T1000 (cell line): Measurements from ENCODE around the gene HTR6.

Experiments
- DNase-seq: peaks from one replicate; lab custom pipeline; 2025; ENCODE audit warnings: mixed read lengths; lab: John Stamatoyannopoulos, UW

The HTR6 gene

DNA sequence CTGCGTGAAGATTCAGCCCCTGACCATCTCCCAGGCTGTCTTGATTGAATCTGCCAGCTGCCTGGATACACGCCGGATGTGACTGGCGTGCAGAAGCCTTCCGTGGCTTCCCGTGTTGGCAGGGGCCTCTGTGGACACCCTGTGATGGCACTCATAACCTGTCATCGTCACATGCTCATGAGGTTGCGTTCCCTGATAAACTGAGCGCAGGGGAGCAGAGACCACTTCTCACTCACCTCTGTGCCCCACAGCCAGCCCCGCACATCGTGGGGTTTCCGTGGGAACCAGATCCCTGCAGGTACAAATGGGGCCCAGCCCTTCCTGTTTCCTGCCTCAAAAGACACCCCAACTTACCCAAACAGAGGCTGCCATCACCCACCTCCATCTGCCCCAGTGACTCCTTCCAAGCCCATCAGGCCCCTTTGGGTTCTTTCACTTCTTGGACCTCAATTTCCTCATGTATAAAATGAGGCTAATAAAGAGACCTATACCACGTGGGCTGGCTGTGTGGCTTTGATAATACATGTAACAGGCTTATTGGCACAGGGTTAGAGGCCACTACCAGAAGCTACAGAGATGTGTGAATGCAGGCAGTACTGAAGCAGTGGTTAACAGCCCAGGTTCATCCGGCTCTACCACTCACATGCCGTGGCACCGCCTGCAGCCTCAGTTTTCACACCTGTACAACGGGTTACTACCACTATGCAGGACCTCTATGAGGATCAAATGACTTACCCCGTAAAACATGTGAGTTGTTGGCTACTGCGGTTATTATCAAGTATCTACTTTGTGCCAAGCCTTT, 23.6 kb downstream of the HTR6 start:
- DNase-seq = no peak

DNA sequence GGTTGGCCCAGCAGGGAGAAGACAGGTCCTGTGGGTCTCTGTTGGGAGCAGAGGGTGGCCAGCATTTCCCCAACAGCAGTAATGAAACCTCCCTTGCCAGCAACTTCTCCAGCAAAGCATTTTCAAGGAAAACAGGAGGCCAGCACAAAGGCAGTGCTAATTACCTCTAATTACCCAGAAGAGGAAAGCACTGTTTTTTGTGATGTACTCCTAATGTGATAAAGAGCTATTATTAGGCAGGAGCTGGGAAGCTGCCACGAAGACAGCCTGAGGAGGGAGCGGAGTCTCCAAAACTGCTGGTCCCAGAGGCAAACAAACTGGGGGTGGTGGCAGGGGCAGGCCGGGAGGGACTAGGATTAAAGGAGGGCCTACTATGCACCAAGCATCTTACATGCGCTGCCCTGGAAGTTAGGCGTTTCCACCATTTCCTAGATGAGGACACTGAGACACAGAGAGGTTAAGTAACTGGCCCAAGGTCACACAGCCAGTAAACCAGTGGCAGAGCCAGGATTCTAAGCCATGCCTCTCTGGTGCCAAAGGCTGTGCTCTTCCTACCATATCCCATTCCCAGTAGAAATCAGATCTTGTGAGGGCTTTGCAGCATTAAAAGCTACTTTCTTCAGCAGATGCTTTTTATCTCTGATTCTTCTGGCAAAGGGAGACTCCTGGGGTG, 24.5 kb downstream of the HTR6 start:
- no peak for DNase-seq

DNA sequence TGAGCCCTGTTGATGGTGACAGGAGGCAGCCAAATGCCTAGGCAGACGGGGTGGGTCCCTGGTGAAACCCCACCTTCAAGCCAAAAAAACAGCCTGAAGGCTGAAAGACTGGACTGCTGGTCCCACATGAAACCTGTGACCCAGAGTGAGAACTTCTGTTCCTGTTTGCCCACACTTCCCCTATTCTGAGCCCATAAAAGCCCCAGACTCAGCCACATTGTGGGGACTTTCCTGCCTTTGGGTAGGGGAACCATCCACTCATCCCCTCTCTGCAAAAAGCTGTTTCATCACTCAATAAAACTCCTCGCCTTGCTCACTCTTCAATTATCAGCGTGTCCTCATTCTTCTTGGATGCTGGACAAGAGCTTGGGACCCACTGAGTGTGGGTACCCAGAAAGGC, 25.2 kb downstream of the HTR6 start:
- no peak for DNase-seq

GRCh38 chr1:19690342-19690741, 25.7 kb downstream of the HTR6 start:
- no peak for DNase-seq

DNA sequence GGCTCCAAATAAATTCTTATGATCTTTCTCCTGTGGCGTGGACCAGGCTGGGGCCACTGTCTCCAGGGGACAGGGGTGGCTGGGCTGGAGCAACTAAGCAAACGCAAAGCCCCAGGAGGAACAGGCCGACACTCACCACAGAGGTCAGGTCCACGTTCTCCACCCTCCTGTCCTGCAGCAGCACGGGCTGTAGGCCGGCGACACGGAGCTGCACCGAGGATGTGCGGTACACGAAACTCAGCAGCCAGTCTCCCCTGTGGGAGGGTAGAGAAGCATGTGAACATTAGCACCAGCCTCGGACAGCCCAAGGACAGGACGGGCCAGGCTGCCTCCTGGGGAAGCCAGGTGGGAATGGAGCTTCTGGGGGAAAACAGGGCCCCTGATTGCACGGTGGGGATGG, 29.6 kb downstream of the HTR6 start:
- no peak for DNase-seq

GRCh38 chr1:19695772-19696171, 31.1 kb downstream of the HTR6 start:
- DNase-seq = no peak

DNA sequence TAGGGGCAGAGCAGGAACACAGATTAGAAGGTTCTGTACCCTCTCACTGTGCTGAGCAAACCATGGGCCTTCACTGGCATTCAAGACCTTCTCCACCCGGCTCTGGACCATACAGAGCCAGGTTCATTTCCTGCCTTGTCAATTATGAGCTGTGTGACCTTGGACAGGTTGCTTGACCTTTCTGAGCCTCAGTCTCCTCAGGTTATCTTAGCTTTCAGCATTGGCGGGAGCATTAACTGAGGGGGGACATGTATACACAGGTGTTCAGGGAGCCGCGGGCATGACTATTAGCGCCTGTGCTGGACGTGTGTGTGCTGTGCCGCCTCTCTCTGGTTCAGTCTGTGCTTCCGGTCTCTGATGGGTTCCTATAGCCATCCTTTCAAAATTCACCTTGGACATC, 32.1 kb downstream of the HTR6 start:
- DNase-seq = no peak

DNA sequence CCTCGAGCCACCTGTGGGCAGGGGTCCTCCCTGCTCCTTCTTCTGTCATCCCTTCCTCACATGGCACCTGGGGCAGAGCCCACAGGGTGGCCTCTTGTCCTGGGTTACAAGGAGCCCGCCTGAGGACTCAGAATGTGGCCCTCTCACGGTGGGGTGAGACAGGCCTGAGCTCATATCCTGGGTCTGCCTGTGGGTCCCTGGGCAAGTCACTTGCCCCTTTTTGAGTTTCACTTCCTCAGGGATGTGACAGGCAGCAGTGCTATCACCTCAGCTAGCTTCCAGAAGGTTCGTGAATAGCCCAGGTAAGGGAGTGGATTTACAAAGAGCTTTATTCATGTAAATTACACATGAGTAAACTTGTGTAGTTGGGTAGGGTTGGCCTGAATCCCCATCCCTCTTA, 33.5 kb downstream of the HTR6 start:
- no peak for DNase-seq

DNA sequence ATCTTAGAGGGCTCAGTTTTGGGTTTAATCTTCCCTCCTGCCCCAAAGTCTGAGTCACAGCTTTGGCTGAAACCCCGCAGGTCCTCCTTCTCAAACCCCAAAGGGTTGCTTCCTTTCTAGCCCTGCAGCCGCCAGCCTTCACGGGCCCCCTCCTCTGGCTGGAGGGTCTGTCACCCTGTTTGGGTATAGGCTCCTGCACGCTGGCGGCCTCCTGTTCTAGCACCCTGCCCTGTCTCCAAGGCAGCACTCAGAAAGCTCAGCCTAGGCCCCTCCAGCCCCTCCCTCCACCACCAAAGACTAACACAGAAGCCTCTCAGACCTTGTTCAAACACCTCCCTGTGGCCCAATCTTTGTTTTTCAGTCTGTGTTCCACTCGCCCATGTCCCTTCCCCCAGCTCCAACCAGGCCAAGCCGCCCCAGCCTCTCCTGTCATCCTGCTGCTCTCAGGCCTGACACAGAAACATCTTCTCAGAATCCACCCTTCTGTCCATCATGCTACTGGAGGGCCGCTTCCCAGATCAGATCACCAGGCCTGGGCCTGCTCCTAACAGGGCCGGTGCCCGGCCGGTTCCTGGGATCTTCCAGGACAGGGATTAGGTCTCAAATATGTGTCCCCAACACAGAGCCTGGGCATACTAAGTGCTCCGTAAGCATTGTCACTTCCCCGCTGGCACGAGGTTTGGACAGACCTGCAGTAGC, 35.6 kb downstream of the HTR6 start:
- no peak for DNase-seq

DNA sequence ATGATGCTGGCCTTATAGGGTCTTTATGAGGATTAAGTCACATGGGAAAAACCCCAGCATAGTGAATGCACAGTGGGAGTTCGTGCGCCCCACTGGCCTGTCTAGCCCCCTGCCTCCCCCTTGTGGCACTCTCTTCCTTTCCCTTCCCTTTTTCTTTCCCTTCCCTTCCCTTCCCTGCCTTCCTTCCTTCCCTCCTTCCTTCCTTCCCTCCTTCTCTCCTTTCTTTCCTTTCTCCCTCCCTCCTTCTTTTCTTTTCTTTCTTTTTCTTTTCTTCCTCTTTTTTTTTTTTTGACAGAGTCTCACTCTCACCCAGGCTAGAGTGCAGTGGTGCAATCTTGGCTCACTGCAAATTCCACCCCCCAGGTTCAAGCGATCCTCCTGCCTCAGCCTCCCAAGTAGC, 38.6 kb downstream of the HTR6 start:
- no peak for DNase-seq

DNA sequence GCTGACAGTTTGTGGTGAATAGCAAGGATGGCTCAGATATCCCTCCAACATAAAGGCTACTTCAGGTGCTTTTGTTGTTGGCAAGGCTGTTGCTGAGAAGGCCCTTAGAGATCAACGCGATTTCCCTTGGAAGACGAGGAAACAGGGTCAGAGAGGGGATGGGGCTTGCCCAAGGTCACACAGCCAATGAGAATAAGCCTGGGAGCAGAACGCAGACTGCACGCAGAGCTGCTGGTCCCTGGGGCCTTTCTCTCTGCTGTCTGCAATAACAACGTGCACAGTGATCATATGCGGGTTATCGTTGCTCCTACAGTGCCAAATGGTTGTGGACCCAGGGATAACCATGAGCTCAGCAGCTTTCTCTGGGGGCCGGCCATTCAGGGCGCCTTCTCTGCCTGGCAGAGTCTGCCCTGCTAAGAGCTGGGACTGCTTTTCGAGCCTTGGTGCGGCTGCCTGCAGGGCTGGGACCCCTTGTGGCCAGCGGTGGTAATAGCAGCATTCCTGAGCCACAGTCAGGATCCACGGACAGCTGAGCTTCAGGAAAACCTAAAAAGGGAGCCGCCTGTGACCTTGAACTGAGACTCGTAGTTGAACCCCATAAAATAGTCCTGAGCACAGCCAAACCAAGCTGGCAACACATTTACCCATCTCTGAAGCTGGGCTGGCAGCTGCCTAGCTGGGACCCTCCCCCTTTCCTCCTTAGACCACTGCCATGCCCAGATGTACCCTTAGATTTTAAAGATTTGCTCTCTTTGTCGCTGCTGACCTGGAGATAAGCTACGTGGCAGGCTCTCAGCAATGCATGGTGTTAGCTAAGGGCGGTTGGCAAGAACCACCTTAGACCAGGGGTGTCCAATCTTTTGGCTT, 39.8 kb downstream of the HTR6 start:
- peak; percentile 38 for DNase-seq

- no peak for DNase-seq
Measured at GRCh38 chr1:19705464-19705863, 40.8 kb downstream of the HTR6 start.

GRCh38 chr1:19706136-19706535, 41.5 kb downstream of the HTR6 start:
- no peak for DNase-seq

DNA sequence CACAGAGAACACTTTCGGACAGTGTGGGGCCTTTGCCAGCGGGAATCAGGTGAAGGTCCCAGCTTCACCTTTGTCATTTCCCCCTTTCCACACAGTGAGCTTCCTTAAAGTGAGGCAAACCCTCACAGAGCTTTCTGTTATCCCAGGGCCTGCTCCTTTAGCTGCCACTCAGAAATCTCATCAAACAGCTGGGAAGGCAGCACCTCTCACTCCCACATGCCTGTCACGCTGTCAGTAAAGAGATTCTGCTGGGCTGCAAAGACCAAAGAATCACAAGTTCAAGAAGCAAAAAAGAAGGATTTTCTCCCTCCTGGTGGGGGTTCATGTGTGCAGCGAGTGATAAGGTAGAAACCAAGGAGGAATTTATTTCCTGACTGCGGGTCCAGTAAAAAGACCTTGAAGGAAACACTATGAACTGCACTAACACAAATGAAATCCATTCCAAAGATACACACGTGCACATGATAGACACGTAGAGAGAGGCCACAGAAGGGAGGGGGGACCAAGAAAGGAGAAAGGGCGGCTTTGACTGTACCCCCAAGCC, 44.0 kb downstream of the HTR6 start:
- DNase-seq = no peak

DNA sequence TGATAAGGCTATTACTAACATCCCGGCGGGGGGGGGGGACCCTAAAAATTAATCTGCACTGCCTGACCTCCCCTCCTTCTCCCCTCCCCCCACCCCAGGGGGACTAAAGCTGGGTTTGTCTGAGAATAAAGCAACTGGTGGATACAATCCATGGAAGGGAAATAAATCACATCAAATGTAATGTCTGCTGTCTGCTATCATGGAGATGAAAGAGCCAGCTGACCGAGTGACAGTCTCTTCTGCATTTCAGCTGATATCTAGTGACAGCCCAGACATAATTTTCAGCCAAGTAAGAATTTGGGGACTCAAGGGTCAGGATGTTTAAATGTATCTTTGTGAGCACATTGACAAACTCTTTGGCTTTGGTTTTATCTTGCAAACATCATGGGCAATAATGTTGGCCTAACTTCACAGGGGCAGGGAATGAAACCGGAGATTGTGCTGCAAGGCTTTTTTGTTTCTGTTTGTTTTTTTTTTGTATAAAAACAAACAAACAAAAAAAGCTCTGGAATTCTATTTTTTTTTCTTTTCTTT, 44.7 kb downstream of the HTR6 start:
- no peak for DNase-seq

- DNase-seq = no peak
Measured at GRCh38 chr1:19710825-19711611, 46.3 kb downstream of the HTR6 start.

DNA sequence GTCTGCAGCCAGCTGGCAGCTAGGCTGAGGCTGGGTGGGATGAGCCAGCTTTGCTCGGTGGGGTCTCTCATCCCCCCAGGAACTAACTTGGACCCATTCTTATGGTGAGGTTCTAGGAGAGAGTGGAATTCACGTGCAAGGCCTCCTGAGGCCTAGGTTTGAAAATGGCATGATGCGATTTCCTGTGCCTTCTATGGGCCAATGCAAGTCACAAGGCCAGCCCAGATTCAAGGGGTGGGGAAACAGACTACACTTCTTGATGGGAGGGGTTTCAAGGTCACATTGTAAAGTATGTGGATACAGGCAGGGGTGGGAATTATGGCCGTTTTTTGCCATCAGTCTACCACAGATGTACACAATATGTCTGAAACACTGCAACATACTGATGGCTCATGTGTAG, 48.3 kb downstream of the HTR6 start:
- DNase-seq = no peak

DNA sequence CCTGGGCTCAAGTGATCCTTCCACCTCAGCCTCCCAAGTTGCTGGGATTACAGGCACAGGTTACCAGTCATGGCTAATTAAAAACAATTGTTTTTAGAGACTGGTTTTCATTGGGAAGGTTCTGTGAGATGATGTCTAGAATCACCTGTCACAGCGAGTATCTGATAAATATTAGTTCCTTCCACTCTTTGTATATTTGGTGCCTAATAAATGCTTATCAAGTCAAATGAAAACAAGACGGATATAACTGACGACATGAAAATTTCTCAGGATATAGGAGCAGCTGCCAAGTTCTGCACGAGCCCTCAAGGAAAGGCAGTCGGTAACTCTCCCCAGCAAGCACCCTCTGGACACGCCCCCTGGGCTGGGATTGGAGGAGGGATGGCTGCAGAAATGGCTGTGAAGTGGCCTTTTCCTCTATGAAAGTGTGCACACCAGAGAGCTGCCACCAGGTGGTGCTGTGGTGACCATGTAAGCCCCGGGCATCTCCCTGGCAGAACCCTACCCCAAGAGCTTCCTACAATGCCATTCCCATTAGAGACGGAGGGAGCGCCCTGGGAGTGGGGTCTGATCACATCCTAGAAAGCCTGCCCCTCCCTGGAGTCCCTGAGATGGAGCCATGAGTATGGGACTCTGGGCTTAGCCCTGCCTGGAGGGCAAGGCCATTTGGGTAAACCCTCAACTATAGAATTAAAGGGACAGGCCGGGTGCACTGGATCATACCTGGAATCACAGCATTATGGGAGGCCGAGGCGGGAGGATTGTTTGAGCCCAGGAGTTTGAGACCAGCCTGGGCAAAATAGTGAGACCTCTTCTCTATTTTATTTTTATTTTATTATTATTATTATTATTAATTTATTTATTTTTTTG, 50.9 kb downstream of the HTR6 start:
- DNase-seq = peak; percentile 84

DNA sequence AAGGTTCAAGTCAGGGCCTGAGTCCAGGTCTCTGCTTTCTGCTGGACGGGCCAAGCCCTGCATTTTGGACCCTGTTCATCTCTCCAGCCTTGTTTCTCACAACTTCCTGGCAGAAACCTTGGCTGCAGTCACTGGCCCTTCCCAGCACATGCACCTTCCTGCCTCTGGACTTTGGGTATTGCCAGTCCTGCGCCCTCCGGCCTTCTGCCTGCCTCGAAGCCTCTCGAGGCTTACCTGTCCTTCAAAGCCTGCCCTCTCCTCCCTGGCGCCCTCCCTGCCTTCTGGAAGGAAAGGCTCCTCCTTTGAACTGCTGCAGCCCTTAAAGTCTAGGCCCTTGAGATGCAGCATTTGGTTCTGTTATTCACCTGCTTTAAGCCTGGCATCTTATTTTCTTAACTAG, 52.8 kb downstream of the HTR6 start:
- no peak for DNase-seq

DNA sequence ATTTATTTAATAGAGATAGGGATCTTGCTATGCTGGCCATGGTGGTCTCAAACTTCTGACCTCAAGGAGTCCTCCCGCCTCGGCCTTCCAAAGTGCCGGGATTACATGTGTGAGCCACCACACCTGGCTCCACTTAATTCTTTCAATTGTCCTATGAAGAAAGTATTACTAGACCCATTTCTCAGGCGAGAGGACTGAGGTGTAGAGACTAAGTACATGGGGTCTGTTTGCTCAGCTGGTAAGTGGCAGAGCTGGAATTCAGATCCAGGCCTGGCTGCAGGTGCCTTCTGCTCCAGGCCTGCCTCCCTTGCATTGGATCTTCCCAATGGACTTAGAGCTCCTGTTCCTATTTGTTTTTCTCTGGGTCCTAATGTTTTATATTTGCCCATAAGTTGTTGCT, 55.5 kb downstream of the HTR6 start:
- DNase-seq = no peak
